ENCODE results near the gene HNRNPA1L2.
"Not testable (repeated sequence)": the region's sequence is repeated elsewhere in the genome, so short reads cannot be mapped to it uniquely, and the experiment has no call there.

HNRNPA1L2 gene

GRCh38 chr13:52609013-52609606 is 33.1 kb upstream of the HNRNPA1L2 start:
- not testable (repeated sequence) for H3K4me3 ChIP-seq (ENCODE audit: low read depth, low read length); H3K9ac ChIP-seq (ENCODE audit: low read depth, low read length); H3K9me3 ChIP-seq (ENCODE audit: control insufficient read depth, insufficient read depth, low read length); H3K27me3 ChIP-seq (ENCODE audit: control insufficient read depth, insufficient read depth, low read length); H3K4me1 ChIP-seq (ENCODE audit: control insufficient read depth, insufficient read depth, low read length); H3K36me3 ChIP-seq (ENCODE audit: control insufficient read depth, insufficient read depth, low read length)

DNA sequence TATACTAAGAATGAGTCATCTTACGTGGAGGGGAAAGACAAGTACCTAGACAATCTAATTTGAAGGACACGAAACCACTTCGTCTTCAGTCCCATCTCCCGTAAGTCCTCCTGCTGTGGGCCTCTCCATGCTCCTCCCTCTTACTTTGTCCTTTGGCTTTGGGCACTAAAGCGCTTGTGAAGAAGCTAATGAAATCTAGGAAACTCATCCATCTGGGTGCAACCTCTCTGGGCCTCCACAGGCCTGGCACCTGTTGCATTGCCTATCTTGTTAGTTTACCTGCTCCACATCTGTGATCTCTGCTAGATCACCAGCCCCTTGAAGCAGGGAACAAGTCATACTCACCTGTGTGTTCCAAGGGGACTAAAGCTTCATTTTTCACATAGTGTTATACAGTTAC is 32.1 kb upstream of the HNRNPA1L2 start:
- not testable (repeated sequence) for H3K4me1 ChIP-seq (ENCODE audit: control insufficient read depth, insufficient read depth, low read length); H3K4me3 ChIP-seq (ENCODE audit: low read depth, low read length); H3K27me3 ChIP-seq (ENCODE audit: control insufficient read depth, insufficient read depth, low read length); H3K9ac ChIP-seq (ENCODE audit: low read depth, low read length); H3K9me3 ChIP-seq (ENCODE audit: control insufficient read depth, insufficient read depth, low read length); H3K36me3 ChIP-seq (ENCODE audit: control insufficient read depth, insufficient read depth, low read length)

DNA sequence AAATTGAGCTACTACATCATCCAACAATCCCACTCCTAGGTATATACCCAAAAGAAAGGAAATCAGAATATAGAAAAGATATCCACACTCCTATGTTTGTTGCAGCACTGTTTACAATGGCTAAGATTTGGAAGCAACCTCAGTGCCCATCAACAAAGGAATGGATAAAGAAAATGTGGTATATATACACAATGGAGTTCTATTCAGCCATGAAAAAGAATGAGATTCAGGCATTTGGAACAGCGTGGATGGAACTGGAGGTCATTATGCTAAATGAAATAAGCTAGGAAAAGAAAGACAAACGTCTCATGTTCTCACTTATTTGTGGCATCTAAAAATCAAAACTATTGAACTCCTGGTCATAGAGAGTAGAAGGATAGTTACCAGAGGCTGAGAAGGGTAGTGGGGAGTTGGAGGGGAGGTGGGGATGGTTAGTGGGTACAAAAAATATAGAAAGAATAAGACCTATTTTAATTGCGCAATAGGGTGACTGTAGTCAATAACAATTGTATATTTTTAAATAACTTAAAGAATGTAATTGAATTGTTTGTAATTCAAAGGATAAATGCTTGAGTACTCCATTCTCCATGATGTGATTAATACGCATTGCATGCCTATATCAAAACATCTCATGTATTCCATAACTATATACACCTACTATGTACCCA is 27.0 kb upstream of the HNRNPA1L2 start:
- H3K9me3 ChIP-seq (ENCODE audit: control insufficient read depth, insufficient read depth, low read length), result no peaks in the 10 kb centered on the region
- H3K4me3 ChIP-seq (ENCODE audit: low read depth, low read length), result no peak overlapping the region
- peaks cover 2% of the 10 kb centered on the region for H3K4me1 ChIP-seq (ENCODE audit: control insufficient read depth, insufficient read depth, low read length)
- H3K9ac ChIP-seq (ENCODE audit: low read depth, low read length), result no peak overlapping the region
- H3K36me3 ChIP-seq (ENCODE audit: control insufficient read depth, insufficient read depth, low read length), result no peaks in the 10 kb centered on the region
- no peaks in the 10 kb centered on the region for H3K27me3 ChIP-seq (ENCODE audit: control insufficient read depth, insufficient read depth, low read length)

- Histone ChIP-seq H3K4me3 (ENCODE audit: low read depth, low read length) (no peak overlapping the region), H3K9ac (ENCODE audit: low read depth, low read length) (no peak overlapping the region), H3K27me3 (ENCODE audit: control insufficient read depth, insufficient read depth, low read length) (no peaks in the 10 kb centered on the region), H3K4me1 (ENCODE audit: control insufficient read depth, insufficient read depth, low read length) (peaks cover 2% of the 10 kb centered on the region), H3K9me3 (ENCODE audit: control insufficient read depth, insufficient read depth, low read length) (no peaks in the 10 kb centered on the region), H3K36me3 (ENCODE audit: control insufficient read depth, insufficient read depth, low read length) (no peaks in the 10 kb centered on the region)
Measured at GRCh38 chr13:52615812-52616211, 26.4 kb upstream of the HNRNPA1L2 start.

GRCh38 chr13:52617070-52618060 is 24.9 kb upstream of the HNRNPA1L2 start:
- H3K9me3 ChIP-seq (ENCODE audit: control insufficient read depth, insufficient read depth, low read length), result no peaks in the 10 kb centered on the region
- H3K9ac ChIP-seq (ENCODE audit: low read depth, low read length), result peak overlapping the region; percentile 85
- peaks cover 2% of the 10 kb centered on the region for H3K4me1 ChIP-seq (ENCODE audit: control insufficient read depth, insufficient read depth, low read length)
- H3K36me3 ChIP-seq (ENCODE audit: control insufficient read depth, insufficient read depth, low read length), result no peaks in the 10 kb centered on the region
- peak overlapping the region; percentile 98 for H3K4me3 ChIP-seq (ENCODE audit: low read depth, low read length)
- H3K27me3 ChIP-seq (ENCODE audit: control insufficient read depth, insufficient read depth, low read length), result no peaks in the 10 kb centered on the region

DNA sequence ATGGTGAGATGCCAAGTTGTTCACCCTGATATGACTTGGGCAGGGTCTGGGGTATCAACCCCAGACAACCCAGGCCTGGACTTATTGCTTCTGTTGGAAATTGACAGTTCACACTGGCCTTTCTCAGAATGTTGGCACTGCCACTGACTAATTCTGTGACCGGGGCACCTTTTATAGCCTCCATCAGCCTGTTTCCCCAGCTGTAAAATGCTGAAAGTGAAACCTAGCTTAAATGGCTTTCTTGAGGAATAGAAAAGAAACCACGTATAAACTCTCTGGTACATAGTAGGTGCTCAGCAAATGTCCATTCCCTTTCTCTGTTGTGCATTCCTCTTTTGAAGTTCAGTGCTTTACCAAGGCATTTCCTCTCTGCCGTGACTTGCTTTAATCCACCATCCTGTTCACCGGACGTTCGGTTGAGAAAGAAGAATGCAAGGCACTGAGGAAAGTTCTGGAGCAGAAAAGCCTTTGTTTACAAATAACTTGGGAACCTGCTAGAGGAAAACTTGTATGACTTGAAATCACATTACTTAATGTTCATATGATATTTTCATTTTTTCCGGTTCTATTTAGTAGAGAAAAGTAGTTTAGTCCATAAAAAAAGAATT is 11.0 kb upstream of the HNRNPA1L2 start:
- H3K36me3 ChIP-seq (ENCODE audit: control insufficient read depth, insufficient read depth, low read length); H3K4me3 ChIP-seq (ENCODE audit: low read depth, low read length); H3K9me3 ChIP-seq (ENCODE audit: control insufficient read depth, insufficient read depth, low read length); H3K9ac ChIP-seq (ENCODE audit: low read depth, low read length); H3K4me1 ChIP-seq (ENCODE audit: control insufficient read depth, insufficient read depth, low read length); H3K27me3 ChIP-seq (ENCODE audit: control insufficient read depth, insufficient read depth, low read length): not testable (repeated sequence)

GRCh38 chr13:52638666-52639328 is 3.4 kb upstream of the HNRNPA1L2 start:
- Histone ChIP-seq H3K4me3 (ENCODE audit: low read depth, low read length) (no peak overlapping the region), H3K36me3 (ENCODE audit: control insufficient read depth, insufficient read depth, low read length) (no peaks in the 10 kb centered on the region), H3K9me3 (ENCODE audit: control insufficient read depth, insufficient read depth, low read length) (no peaks in the 10 kb centered on the region), H3K4me1 (ENCODE audit: control insufficient read depth, insufficient read depth, low read length) (no peaks in the 10 kb centered on the region), H3K27me3 (ENCODE audit: control insufficient read depth, insufficient read depth, low read length) (no peaks in the 10 kb centered on the region), H3K9ac (ENCODE audit: low read depth, low read length) (no peak overlapping the region)

DNA sequence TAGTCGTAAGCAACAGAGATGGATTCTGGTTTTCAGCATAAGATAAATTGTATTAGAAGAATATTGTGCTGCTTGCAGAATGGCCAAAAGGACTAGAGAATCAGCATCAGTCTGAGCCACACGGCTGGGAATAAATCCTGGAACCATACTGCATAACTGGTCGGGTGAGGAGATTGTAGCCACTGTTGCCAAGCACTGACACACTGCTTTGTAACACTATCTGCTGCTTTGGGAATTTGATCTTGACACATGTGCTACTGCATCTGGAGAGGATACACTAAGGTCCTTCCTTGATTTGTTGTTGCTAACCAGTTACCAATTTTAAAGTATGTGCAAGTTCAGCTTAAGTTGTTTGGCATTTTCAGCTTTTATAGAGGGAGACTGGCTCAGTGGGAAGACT is 1.9 kb downstream of the HNRNPA1L2 start:
- H3K36me3 ChIP-seq (ENCODE audit: control insufficient read depth, insufficient read depth, low read length), result no peaks in the 10 kb centered on the region
- H3K4me3 ChIP-seq (ENCODE audit: low read depth, low read length), result no peak overlapping the region
- H3K27me3 ChIP-seq (ENCODE audit: control insufficient read depth, insufficient read depth, low read length), result no peaks in the 10 kb centered on the region
- no peak overlapping the region for H3K9ac ChIP-seq (ENCODE audit: low read depth, low read length)
- no peaks in the 10 kb centered on the region for H3K4me1 ChIP-seq (ENCODE audit: control insufficient read depth, insufficient read depth, low read length)
- H3K9me3 ChIP-seq (ENCODE audit: control insufficient read depth, insufficient read depth, low read length), result no peaks in the 10 kb centered on the region

DNA sequence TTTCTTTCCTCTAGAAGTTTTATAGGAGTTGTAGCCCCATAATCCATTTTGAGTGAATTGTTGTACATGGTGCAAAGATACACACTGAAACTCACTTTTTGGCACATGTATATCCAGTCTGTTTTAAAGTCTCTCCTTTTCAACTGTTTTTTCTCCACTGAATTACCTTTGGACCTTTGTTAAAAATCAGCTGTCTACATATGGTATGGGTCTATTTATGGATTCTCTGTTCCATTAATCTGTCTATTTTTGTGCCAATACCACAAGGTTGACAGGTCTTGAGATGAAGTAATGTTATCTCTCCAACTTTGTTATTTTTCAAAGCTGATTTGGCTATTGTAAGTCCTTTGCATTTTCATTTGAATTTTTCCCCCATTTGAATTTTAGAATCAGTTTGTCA is 4.7 kb downstream of the HNRNPA1L2 start:
- no peak overlapping the region for H3K9ac ChIP-seq (ENCODE audit: low read depth, low read length)
- H3K4me1 ChIP-seq (ENCODE audit: control insufficient read depth, insufficient read depth, low read length), result no peaks in the 10 kb centered on the region
- no peak overlapping the region for H3K4me3 ChIP-seq (ENCODE audit: low read depth, low read length)
- no peaks in the 10 kb centered on the region for H3K9me3 ChIP-seq (ENCODE audit: control insufficient read depth, insufficient read depth, low read length)
- no peaks in the 10 kb centered on the region for H3K36me3 ChIP-seq (ENCODE audit: control insufficient read depth, insufficient read depth, low read length)
- no peaks in the 10 kb centered on the region for H3K27me3 ChIP-seq (ENCODE audit: control insufficient read depth, insufficient read depth, low read length)

- Histone ChIP-seq H3K4me1 (ENCODE audit: control insufficient read depth, insufficient read depth, low read length) (peaks cover 5% of the 10 kb centered on the region), H3K36me3 (ENCODE audit: control insufficient read depth, insufficient read depth, low read length) (no peaks in the 10 kb centered on the region), H3K9ac (ENCODE audit: low read depth, low read length) (peak overlapping the region; percentile 97), H3K9me3 (ENCODE audit: control insufficient read depth, insufficient read depth, low read length) (no peaks in the 10 kb centered on the region), H3K27me3 (ENCODE audit: control insufficient read depth, insufficient read depth, low read length) (no peaks in the 10 kb centered on the region), H3K4me3 (ENCODE audit: low read depth, low read length) (peak overlapping the region; percentile 98)
Measured at GRCh38 chr13:52650731-52651130, 8.5 kb downstream of the HNRNPA1L2 start.

GRCh38 chr13:52651897-52652195 is 9.6 kb downstream of the HNRNPA1L2 start:
- Histone ChIP-seq H3K9me3 (ENCODE audit: control insufficient read depth, insufficient read depth, low read length) (no peaks in the 10 kb centered on the region), H3K36me3 (ENCODE audit: control insufficient read depth, insufficient read depth, low read length) (no peaks in the 10 kb centered on the region), H3K27me3 (ENCODE audit: control insufficient read depth, insufficient read depth, low read length) (no peaks in the 10 kb centered on the region), H3K4me1 (ENCODE audit: control insufficient read depth, insufficient read depth, low read length) (peaks cover 5% of the 10 kb centered on the region), H3K9ac (ENCODE audit: low read depth, low read length) (peak overlapping the region; percentile 97), H3K4me3 (ENCODE audit: low read depth, low read length) (peak overlapping the region; percentile 98)
